SH-SY5Y (cell line): ENCODE measurements around the gene KRTAP21-2.
"Not testable (repeated sequence)": the region's sequence is repeated elsewhere in the genome, so short reads cannot be mapped to it uniquely, and the experiment has no call there.

Experiments
- GATA2 ChIP-seq: IDR thresholded peaks from 2 replicates; pipeline ENCODE4 v1.6.1; 2011; ENCODE audit warnings: mild to moderate bottlenecking, low read depth, low read length
- GATA3 ChIP-seq: IDR thresholded peaks from 2 replicates; pipeline ENCODE4 v1.6.1; 2011; ENCODE audit warnings: low read depth, mild to moderate bottlenecking, low read length, moderate library complexity

Gene KRTAP21-2

DNA sequence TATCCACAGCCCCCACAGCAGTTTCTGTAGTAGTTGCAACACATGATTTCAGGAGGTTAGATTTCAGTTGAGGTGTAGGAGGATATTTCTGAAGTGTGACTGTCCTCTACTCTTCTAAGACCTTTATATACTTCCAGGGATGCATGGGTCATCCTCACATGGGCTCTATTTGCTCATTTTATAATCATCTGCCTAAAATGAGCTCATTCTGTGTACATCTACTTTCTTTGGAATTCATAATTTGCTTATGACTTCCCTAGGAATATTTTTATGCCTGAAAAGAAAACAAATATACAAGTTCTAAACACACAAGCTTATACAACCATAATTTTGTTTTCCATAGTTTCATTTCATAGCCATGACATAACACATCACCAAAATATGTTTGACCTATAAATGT is at the start of gene KRTAP21-2:
Gene KRTAP21-2, minus strand, starts transcription at position 101 of the 400 bp plus-strand sequence. Its CDS starts 57 bp downstream, at position 44.
- TF ChIP-seq GATA3: no peak
- no peak for TF ChIP-seq GATA2

DNA sequence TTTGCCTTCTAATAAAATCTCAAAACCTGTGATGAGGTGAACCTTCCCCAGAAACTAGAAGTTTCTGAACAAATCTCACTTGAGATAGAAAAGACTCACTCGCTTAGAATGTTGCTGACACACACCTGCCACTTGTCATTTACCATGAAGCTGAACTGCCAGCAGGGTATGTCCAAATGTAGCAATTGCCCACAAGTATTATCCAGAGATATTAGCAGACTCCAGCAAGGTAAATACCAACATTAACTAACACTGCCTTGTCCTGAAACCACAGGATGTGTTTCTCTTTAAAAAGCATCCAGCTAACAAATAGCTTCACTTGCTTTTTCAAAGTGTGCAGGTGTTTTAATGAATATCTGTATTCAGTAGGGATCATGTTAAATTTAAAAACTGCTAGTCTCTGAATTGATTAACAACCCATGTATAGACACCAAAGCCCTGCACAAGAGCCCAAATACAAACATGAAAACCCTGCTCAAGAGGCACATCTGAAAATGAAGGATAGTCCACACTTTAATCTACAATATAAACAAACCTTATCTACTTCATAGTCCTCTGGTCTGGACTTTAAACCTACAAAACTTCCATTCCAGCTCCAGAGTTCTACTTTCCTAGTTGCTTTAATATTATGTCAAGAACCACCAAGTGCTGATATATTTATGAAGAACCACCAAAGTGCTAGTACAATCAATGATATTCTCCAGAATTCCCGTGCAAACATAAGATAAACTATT is 46.7 kb upstream of the KRTAP21-2 start:
- TF ChIP-seq GATA2: no peak
- no peak for TF ChIP-seq GATA3

DNA sequence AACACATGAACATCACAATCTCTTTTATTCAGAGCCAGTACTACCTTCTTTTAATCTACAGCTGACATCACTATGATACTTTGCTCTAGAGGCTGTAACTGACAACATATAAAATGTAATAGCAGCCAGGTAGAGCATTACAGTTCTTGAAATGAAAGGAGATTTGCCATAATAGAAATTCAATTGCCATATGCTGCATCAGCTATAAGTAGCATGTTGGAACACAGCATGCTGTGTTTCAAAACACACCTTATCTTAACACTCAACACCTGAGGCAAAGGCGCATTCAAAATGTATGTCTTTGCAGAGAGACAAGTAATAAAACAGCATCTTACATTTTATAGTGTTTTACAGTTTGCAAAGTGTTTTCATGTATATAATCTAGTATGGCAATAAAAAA is 32.2 kb upstream of the KRTAP21-2 start:
- TF ChIP-seq GATA3: no peak
- TF ChIP-seq GATA2: no peak

DNA sequence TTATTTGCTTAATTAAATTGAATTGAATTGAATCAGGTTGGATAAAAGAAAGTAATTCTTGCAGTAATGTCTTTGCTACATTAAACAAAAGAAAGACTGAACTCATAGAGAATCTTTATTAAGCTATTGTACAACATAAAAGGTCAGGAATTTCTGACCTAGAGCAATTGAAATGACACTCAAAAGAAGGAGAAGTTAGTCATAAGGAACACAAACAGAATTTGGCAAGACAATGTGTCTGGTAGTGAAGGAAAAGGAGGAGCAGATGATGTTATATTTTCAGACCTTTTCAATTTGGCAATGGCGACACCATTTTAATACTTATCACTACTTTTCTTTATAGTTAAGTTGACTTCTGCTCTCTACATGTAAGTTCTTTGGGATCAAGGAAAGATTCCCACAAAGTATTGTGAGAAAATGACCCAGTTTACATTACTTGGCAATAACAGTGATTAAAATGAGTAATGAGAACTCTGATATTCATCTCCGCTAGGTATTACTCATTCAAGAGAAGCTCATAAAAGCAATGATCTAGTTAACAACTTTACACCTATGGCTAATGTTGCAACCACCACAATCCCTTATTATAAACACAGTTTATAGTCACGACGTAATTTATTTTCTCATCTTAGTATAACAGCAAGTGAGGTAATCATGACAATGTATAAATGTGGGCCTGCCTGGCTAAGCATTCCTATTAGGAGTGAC is 22.8 kb upstream of the KRTAP21-2 start:
- TF ChIP-seq GATA2 (no peak), GATA3 (no peak)

DNA sequence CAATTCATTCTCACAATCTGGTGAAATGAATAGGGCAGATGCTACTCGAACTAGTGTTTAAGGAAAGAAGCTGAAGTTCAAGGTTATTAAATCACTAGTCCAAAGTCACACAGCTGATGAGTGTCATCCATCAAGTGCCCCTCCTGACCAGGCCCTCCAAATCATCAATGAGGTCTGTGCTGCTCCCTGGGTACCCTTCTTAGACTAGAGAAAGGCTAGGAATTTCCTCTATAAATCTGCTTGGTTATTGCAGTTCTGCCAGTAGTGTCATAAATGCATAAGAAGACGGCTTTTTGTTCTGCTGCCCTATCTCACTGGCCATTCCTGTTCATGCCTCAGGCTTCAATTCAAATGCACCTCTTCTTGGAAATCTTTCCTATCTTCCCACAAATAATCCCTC is 13.7 kb upstream of the KRTAP21-2 start:
- TF ChIP-seq GATA3 (no peak), GATA2 (no peak)

DNA sequence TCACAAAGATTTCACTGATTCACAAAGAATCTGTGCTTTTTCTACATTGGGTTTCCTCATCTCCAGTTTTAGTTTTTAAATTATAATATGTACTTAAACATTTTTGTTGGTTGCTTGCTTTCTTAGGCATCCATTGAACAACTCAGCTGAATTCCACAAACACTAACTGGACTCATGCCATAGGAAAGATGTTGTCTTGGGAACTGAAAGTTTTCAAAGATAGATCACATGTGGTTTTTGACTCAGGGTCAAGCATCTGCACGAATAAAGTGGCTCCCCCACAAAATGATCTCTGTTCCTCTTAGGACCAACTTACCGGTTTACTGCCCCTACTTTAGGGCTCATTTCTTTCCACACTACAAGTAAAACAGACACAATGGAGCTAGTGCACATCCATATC is 11.2 kb upstream of the KRTAP21-2 start:
- TF ChIP-seq GATA2 (no peak), GATA3 (no peak)

DNA sequence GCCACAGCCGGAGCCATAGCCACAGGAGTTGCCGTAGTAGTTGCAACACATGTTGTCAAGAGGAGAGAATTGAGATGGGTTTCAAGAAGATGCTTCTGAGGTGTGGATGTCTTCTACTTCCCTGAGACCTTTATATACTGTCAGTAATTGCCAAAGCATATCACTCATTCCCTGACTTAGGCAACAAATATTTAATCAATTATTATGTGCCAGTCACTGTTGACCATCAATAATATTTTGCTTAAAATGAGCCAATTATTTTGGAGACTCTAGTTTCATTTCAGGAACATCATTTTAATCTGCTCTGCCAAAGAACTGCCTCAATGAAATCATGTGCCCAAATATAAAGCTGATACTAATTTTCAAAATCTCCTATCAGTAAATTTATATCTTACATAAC is 8.3 kb upstream of the KRTAP21-2 start, which contains the start of gene KRTAP21-1:
Gene KRTAP21-1, minus strand, starts transcription at position 101 of the 400 bp plus-strand sequence. Its CDS starts 50 bp downstream, at position 51.
- TF ChIP-seq GATA3, GATA2: not testable (repeated sequence)

DNA sequence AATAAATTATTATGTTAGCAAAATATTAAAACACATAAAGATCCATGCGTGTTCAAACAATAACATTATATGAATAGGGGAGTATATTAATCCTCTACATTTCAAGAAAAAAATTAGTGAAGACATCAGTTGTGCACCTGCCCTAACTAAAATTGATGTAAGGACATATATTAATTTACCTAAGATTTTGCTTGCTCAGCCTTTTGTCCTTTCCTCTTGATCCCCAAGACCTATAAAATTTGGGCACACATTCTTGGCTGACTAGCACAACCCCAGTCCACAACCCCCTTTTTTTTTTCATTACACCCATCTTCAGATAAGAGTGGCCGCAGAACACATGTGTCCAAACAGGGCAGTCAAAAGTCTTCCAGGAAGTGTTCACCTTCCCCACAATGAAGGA is 6.6 kb downstream of the KRTAP21-2 start:
- no peak for TF ChIP-seq GATA2
- TF ChIP-seq GATA3: no peak

DNA sequence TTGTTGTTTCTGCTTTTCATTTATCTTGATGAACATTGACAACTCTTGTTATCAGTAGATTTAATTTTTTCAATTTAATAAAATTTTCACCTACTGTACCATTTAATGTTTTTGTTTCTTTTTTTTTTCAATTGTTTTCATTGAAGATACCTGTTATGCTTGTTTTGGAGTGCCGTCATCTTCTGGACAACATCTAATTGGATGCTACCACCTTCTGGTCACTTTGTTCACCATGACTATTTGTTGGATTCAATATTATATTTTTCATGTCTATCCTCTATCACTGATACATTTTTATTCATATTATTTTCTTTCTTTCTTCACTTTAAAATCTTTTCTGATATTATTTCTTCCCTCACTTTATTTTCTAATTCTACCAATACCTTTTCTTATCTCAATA is 14.0 kb downstream of the KRTAP21-2 start:
- TF ChIP-seq GATA3: no peak
- no peak for TF ChIP-seq GATA2

DNA sequence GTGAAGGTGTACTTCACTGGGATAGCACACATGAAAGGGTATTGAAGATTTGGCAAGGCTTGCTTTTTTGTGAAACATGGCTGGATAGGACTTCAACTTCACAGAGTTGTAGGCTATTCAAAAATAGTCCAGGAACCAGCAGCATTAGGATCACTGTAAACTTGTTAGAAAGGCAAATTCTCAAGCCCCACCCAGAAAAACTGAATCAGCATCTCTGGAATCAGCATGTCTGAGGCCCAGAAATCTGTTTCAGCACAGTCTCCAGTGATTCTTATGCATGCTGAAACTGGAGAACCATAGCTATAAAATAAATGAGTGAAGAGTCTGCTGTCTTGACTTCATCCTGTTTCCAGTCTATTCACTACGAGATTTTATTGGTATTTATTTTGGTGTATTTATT is 20.3 kb downstream of the KRTAP21-2 start:
- no peak for TF ChIP-seq GATA3
- TF ChIP-seq GATA2: no peak

DNA sequence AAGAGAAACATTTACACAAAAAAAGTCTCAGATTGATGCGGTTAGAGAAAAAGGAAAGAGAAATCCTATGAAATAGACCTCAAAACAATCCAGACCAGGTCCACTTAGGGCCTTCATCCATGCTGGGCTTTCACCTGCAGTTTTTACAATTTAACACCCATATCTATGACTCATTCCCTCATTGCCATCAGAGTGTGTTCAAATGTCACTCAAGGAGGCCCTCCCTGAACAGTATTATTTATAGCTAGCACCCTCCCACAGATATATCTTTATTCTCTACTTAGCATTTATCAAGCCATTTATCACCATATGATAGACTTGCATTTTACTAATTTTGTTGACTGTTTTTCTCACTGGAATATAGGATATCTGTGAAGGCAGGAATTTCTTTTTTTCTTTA is 27.7 kb downstream of the KRTAP21-2 start:
- no peak for TF ChIP-seq GATA2
- TF ChIP-seq GATA3: no peak

DNA sequence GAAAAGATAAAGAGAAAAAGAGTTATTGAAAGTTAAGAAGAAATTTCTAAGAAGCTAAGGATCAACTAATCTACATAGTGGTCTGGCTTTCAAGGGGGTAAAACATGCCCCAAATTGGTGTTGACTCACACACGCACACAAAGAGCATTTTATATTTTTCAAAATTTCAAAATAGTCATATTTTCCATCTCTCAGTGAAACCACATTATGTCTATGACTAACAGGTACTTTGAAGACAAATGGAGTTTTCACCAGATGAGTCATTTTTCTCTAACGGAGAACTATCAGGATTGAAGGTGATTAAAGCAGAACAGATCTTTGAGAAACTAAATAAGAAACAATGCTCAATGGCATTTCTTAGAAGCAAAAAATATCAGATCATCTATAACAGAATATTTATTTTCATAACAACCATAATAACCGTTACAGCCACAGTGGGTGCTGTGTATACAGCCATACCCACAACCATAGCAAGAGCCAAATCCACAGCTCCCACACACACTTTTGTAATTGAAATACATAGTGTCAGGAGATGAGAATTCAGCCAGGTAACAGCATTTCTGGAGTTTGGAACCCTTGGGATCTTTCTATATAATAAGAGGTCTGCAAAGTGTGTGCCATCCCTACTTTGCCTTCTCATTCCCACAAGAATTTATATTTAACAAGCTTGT is 28.7 kb downstream of the KRTAP21-2 start, which contains the start of gene KRTAP21-3:
Gene KRTAP21-3, minus strand, starts transcription at position 539 of the 671 bp plus-strand sequence. Its CDS starts 18 bp downstream, at position 521.
- TF ChIP-seq GATA3 (no peak), GATA2 (no peak)

DNA sequence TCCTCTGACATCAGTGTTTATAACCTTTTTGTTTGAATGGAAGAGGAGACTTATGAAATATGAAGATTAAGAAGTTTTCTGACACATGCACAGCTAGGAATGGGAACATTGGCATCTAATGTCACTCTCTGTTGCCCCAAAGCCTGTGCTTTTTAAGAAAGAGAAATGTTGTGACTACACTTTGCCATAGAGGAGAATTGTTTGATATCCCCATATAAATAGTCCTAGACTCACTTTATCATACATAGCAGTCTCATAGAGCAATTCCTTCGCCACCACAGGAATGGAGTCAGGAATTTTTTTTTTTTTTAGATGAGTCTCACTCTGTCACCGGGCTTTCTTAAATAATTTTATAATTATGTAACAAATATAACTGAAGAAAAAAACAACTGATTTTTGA is 30.0 kb downstream of the KRTAP21-2 start:
- no peak for TF ChIP-seq GATA3
- no peak for TF ChIP-seq GATA2

DNA sequence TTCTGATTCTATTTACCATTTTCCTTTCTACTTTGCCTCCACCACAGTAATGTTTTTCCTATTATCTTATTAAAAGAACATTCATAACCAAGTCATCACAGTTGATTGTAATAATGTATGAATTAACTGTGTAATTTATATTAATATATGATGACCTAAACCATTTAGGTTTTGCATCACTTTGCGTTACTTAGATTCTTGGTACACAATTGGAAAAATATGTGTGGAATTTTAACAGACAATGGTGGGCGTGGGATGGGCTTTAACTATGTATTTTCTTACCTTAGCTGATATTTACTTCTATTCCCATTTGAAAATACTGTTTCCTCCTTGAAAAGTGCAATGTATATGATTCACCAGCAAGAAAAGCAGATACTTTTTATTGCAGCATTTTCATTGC is 32.1 kb downstream of the KRTAP21-2 start:
- TF ChIP-seq GATA2: no peak
- TF ChIP-seq GATA3: no peak

DNA sequence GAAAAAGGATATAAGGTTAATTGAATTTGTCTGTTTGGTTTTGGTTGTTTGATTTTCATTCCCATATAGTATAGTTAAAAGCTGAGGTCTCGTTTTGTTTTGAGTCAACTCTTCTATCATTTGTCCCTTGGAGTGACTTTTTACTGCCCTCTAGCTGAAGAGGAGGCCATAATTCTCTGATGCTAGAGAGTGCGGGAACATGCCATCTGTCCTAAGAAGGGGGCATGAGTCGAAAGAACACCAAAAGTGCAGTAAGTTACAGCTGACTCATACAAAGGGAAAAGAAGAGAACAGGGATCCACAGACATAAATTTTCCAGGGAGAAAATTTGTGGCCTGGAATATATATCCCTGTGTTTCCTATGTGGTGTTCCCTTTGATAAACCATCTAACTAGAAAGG is 32.6 kb downstream of the KRTAP21-2 start:
- TF ChIP-seq GATA2 (no peak), GATA3 (no peak)
